ENCODE results near the gene CCDC90B.

GRCh38 chr11:83285771-83286528 lies at the start of gene CCDC90B:
- TF ChIP-seq TARDBP (IDR thresholded peaks at IDR 0.05) (no peak), LEF1 (IDR thresholded peaks at IDR 0.05; ENCODE audit: borderline replicate concordance) (no peak), SP1 (IDR thresholded peaks at IDR 0.05) (no peak), NFRKB (IDR thresholded peaks at IDR 0.05) (no peak), HDGF (IDR thresholded peaks at IDR 0.05; ENCODE audit: borderline replicate concordance) (no peak), ZNF384 (IDR thresholded peaks at IDR 0.05) (no peak), PKNOX1 (IDR thresholded peaks at IDR 0.05) (no peak), FOXA1 (IDR thresholded peaks at IDR 0.05) (no peak)

All from HEK293T (cell line).